CD8-positive, alpha-beta memory T cell (primary cell): ENCODE data around the gene ANK3. TPM values are rescaled to one million over a fixed set of nuclear protein-coding genes. Genes with fewer than 3 reads are reported as not detected.

Source experiments
- CTCF ChIA-PET: fragments of 350-600 bp; sonication (Branson Sonifier 250); formaldehyde crosslinking; loops from one replicate; lab custom pipeline; 2021; ENCODE audit warnings: antibody characterized with exemption; lab: Charles Lee
- POLR2A ChIA-PET: fragments of 350-600 bp; sonication (Branson Sonifier 250); formaldehyde crosslinking; loops from one replicate; lab custom pipeline; 2021; ENCODE audit warnings: antibody characterized with exemption; lab: Charles Lee
- DNase-seq, 5 donors: peaks; one replicate each; pipeline versions ENCODE4 v3.0.0 to v3.0.0-alpha.2; 2020 to 2022; ENCODE audit warnings: mixed read lengths in 1 of 5
- H3K27ac ChIP-seq: one replicate; pipeline ENCODE4 v1.7.0; 2013; ENCODE audit warnings: low read depth, mild to moderate bottlenecking, low read length, moderate library complexity
- H3K27me3 ChIP-seq: 2 replicates; pipeline ENCODE4 v1.7.0; 2013; ENCODE audit warnings: low read length, mild to moderate bottlenecking; ENCODE audit not compliant: insufficient read depth, poor library complexity, severe bottlenecking
- H3K36me3 ChIP-seq: 2 replicates; pipeline ENCODE4 v1.7.0; 2013; ENCODE audit warnings: mild to moderate bottlenecking, low read length, moderate library complexity; ENCODE audit not compliant: insufficient read depth
- H3K4me1 ChIP-seq: 2 replicates; pipeline ENCODE4 v1.7.0; 2013; ENCODE audit warnings: mild to moderate bottlenecking, low read length, moderate library complexity; ENCODE audit not compliant: insufficient read depth
- H3K4me3 ChIP-seq: 2 replicates; pipeline ENCODE4 v1.7.0; 2013; ENCODE audit warnings: mild to moderate bottlenecking, low read length
- H3K9me3 ChIP-seq: 2 replicates; pipeline ENCODE4 v1.7.0; 2013; ENCODE audit warnings: mild to moderate bottlenecking, low read length
- H3K27ac Mint-ChIP-seq, 8 donors: one replicate each; pipeline ENCODE4 v1.8.0; 2020 to 2021; ENCODE audit warnings: mixed read lengths in 8 of 8, mild to moderate bottlenecking in 6 of 8, inconsistent platforms in 3 of 8, moderate library complexity in 3 of 8
- H3K27me3 Mint-ChIP-seq, 2 donors: one replicate each; pipeline ENCODE4 v1.8.0; 2020 to 2021; ENCODE audit warnings: mixed read lengths in 2 of 2, mild to moderate bottlenecking in 1 of 2, moderate library complexity in 1 of 2
- H3K36me3 Mint-ChIP-seq, 3 donors: one replicate each; pipeline ENCODE4 v1.8.0; 2020 to 2021; ENCODE audit warnings: mixed read lengths in 3 of 3, inconsistent platforms in 1 of 3, mild to moderate bottlenecking in 1 of 3
- H3K4me1 Mint-ChIP-seq, 3 donors: one replicate each; pipeline ENCODE4 v1.8.0; 2020 to 2021; ENCODE audit warnings: mixed read lengths in 3 of 3, inconsistent platforms in 1 of 3, mild to moderate bottlenecking in 1 of 3
- H3K4me3 Mint-ChIP-seq, 7 donors: one replicate each; pipeline ENCODE4 v1.8.0; 2020 to 2021; ENCODE audit warnings: mixed read lengths in 7 of 7, mild to moderate bottlenecking in 6 of 7, moderate library complexity in 4 of 7, inconsistent platforms in 2 of 7
- H3K9me3 Mint-ChIP-seq, 5 donors: one replicate each; pipeline ENCODE4 v1.8.0; 2020 to 2022; ENCODE audit warnings: mixed read lengths in 5 of 5, mild to moderate bottlenecking in 3 of 5, moderate library complexity in 2 of 5, inconsistent platforms in 1 of 5
- polyA plus RNA-seq: library from polyadenylated mRNA; unstranded; fragments of 300-500 nt; fragmentation: Illumina TruSeq; gene quantifications from one replicate; pipeline ENCODE4 v1.2.3, GENCODE V29; 2021
- total RNA-seq, 2 experiments: library from RNA; stranded (reverse); gene quantifications; one replicate each; pipeline ENCODE4 v1.2.3, GENCODE V29; 2021

Gene ANK3
- total and polyA plus RNA-seq, 3 experiments from 2014 or later = 10.2 to 12.8 (median 11.8) TPM

- POLR2A ChIA-PET = no interaction called here
Measured at GRCh38 chr10:60212195-60212594, 177.5 kb downstream of the ANK3 start.

GRCh38 chr10:60209874-60210570 is 179.7 kb downstream of the ANK3 start:
- ChIA-PET POLR2A (no interaction called here), CTCF (no interaction called here)
- no peak overlapping the region for H3K4me3 Mint-ChIP-seq

More at GRCh38 chr10:60212195-60212594, 177.5 kb downstream of the ANK3 start:
- DNase-seq = no peak
- Mint-ChIP-seq H3K4me1 (peaks cover 5 to 44% (median 8%) of the 10 kb centered on the region in 3 donors), H3K27me3 (peaks cover 1 to 14% of the 10 kb centered on the region in 2 donors), H3K36me3 (peaks cover 1 to 13% (median 10%) of the 10 kb centered on the region in 3 donors), H3K4me3 (no peak overlapping the region), H3K9me3 (peaks cover 0 to 7% (median 5%) of the 10 kb centered on the region in 5 donors), H3K27ac (no peak overlapping the region)
- CTCF ChIA-PET = no interaction called here
- H3K9me3 ChIP-seq = no peaks in the 10 kb centered on the region
- no peak overlapping the region for H3K27ac ChIP-seq
- H3K4me1 ChIP-seq = peaks cover 13% of the 10 kb centered on the region
- H3K27me3 ChIP-seq = no peaks in the 10 kb centered on the region
- H3K4me3 ChIP-seq = no peak overlapping the region
- peaks cover 3% of the 10 kb centered on the region for H3K36me3 ChIP-seq

DNA sequence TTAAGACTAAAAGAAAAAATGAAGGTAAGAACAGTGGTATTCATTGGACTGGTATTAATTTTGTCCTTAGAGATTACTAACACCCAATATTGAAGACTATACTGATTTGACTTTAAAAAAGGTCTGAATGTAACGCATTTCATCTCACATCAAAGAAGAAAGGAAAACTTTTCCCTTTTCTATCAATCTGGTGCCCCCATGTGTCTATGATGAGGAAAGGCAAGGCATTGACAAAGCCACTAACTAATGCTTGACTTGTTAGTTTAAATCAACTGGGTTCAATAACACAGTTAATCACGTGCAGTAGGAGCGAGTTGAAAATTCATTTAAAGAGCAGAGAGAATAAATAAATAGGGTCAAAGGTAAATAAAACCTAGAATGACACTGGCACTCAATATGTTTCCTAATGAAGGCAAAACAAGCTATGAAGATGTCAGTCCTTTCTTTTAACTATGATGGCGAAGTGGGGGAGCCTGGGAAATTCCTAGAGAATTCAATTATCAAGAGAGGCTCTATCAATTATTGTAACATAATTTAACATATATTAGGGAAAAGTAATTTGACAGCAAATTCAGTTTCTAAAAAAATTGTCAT is 180.9 kb downstream of the ANK3 start:
- no peak for DNase-seq
- POLR2A ChIA-PET = no interaction called here

More at GRCh38 chr10:60209874-60210570, 179.7 kb downstream of the ANK3 start:
- Histone ChIP-seq H3K9me3 (no peaks in the 10 kb centered on the region), H3K4me1 (peaks cover 13% of the 10 kb centered on the region), H3K36me3 (peaks cover 3% of the 10 kb centered on the region), H3K27me3 (no peaks in the 10 kb centered on the region), H3K4me3 (no peak overlapping the region), H3K27ac (no peak overlapping the region)
- Mint-ChIP-seq H3K9me3 (peaks cover 0 to 7% (median 5%) of the 10 kb centered on the region in 5 donors), H3K36me3 (peaks cover 1 to 15% (median 10%) of the 10 kb centered on the region in 3 donors), H3K27ac (peak overlapping the region in 5 of 8 donors; percentile 4 to 56 (median 20)), H3K4me1 (peaks cover 5 to 28% (median 8%) of the 10 kb centered on the region in 3 donors), H3K27me3 (peaks cover 0 to 11% of the 10 kb centered on the region in 2 donors)
- no peak for DNase-seq

DNA sequence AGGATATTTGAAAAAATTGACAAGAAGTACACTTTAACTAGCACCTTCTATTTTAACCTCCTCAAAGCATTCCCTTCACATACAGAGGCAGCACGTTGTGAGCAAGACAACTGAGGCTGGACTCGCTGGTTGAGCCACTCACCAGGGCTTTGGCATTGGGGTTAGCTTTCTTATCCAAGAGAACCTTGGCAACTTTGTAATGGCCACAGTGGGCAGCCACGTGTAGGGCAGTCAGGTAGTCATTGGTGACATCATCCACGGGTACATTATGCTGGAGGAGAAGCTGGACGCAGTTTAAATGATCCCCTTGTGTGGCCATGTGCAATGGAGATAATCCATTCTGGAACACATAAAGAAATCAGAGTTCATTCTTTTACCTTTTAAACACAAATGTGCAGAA is 181.8 kb downstream of the ANK3 start:
- peaks cover 0 to 7% (median 3%) of the 10 kb centered on the region in 5 donors for H3K9me3 Mint-ChIP-seq
- CTCF ChIA-PET = no interaction called here

More for the DNA sequence above, 180.9 kb downstream of the ANK3 start:
- Mint-ChIP-seq H3K36me3 (peaks cover 1 to 17% (median 10%) of the 10 kb centered on the region in 3 donors), H3K9me3 (peaks cover 0 to 7% (median 3%) of the 10 kb centered on the region in 5 donors), H3K27ac (no peak overlapping the region), H3K4me3 (no peak overlapping the region), H3K4me1 (peaks cover 5 to 24% (median 8%) of the 10 kb centered on the region in 3 donors), H3K27me3 (peaks cover 0 to 16% of the 10 kb centered on the region in 2 donors)
- Histone ChIP-seq H3K27ac (no peak overlapping the region), H3K9me3 (no peaks in the 10 kb centered on the region), H3K27me3 (no peaks in the 10 kb centered on the region), H3K4me3 (no peak overlapping the region), H3K36me3 (peaks cover 3% of the 10 kb centered on the region), H3K4me1 (peaks cover 13% of the 10 kb centered on the region)
- CTCF ChIA-PET = no interaction called here

DNA sequence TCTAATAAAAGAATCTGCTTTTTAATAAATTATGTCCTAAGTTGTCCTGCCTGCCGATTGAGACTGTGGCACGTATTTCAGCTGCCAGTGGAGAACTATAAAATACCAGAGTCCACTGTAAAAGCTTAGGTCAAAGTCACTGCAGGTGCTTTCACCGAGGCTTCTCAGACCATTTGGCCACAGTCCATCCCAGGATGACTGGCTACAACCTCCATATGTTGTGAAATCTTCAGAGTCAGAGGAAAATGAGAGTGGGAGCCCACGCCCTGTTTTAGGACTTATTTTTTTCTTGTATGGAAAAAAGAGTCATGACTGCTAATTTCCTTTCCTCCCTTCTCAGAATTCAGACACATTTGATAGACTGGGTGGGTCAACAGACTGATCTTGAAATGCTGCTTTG is 182.9 kb downstream of the ANK3 start:
- Histone ChIP-seq H3K27me3 (no peaks in the 10 kb centered on the region), H3K9me3 (no peaks in the 10 kb centered on the region), H3K36me3 (peaks cover 3% of the 10 kb centered on the region), H3K4me3 (no peak overlapping the region), H3K4me1 (peaks cover 13% of the 10 kb centered on the region), H3K27ac (no peak overlapping the region)
- CTCF ChIA-PET = no interaction called here
- no peak for DNase-seq
- Mint-ChIP-seq H3K27ac (peak overlapping the region in 1 of 8 donors; percentile 41), H3K9me3 (peaks cover 0 to 3% (median 0%) of the 10 kb centered on the region in 5 donors), H3K4me1 (peaks cover 5 to 19% (median 8%) of the 10 kb centered on the region in 3 donors), H3K27me3 (peaks cover 0 to 16% of the 10 kb centered on the region in 2 donors), H3K4me3 (no peak overlapping the region), H3K36me3 (peaks cover 0 to 11% (median 0%) of the 10 kb centered on the region in 3 donors)
- POLR2A ChIA-PET = no interaction called here

More for the DNA sequence above, 181.8 kb downstream of the ANK3 start:
- Histone ChIP-seq H3K36me3 (peaks cover 3% of the 10 kb centered on the region), H3K27me3 (no peaks in the 10 kb centered on the region), H3K4me3 (no peak overlapping the region), H3K9me3 (no peaks in the 10 kb centered on the region), H3K27ac (no peak overlapping the region), H3K4me1 (peaks cover 13% of the 10 kb centered on the region)
- peaks cover 1 to 16% (median 6%) of the 10 kb centered on the region in 3 donors for H3K36me3 Mint-ChIP-seq
- DNase-seq = no peak
- peaks cover 0 to 16% of the 10 kb centered on the region in 2 donors for H3K27me3 Mint-ChIP-seq
- POLR2A ChIA-PET = no interaction called here
- no peak overlapping the region for H3K4me3 Mint-ChIP-seq
- H3K4me1 Mint-ChIP-seq = peaks cover 5 to 24% (median 8%) of the 10 kb centered on the region in 3 donors
- H3K27ac Mint-ChIP-seq = peak overlapping the region in 1 of 8 donors; percentile 11

- peaks cover 5 to 9% (median 5%) of the 10 kb centered on the region in 3 donors for H3K4me1 Mint-ChIP-seq
- no peak overlapping the region for H3K27ac ChIP-seq
- no peaks in the 10 kb centered on the region for H3K9me3 Mint-ChIP-seq
- H3K27me3 ChIP-seq = no peaks in the 10 kb centered on the region
- H3K27ac Mint-ChIP-seq = no peak overlapping the region
- DNase-seq = no peak
- H3K4me3 ChIP-seq = no peak overlapping the region
- peaks cover 0 to 16% of the 10 kb centered on the region in 2 donors for H3K27me3 Mint-ChIP-seq
- POLR2A ChIA-PET = no interaction called here
- H3K4me1 ChIP-seq = peaks cover 5% of the 10 kb centered on the region
- peaks cover 3% of the 10 kb centered on the region for H3K36me3 ChIP-seq
- no peak overlapping the region for H3K4me3 Mint-ChIP-seq
- peaks cover 0 to 5% (median 0%) of the 10 kb centered on the region in 3 donors for H3K36me3 Mint-ChIP-seq
- CTCF ChIA-PET = no interaction called here
- no peaks in the 10 kb centered on the region for H3K9me3 ChIP-seq
Measured at GRCh38 chr10:60205741-60206140, 183.9 kb downstream of the ANK3 start.

GRCh38 chr10:60203993-60204618 is 185.6 kb downstream of the ANK3 start:
- ChIA-PET POLR2A (no interaction called here), CTCF (interaction anchor here (1.8 kb wide), 1 partner anchor 9 kb away, joined by 4 read pairs; no protein-coding TSS in a partner anchor)
- Histone ChIP-seq H3K27me3 (no peaks in the 10 kb centered on the region), H3K36me3 (peaks cover 3% of the 10 kb centered on the region), H3K4me1 (no peaks in the 10 kb centered on the region), H3K4me3 (no peak overlapping the region), H3K27ac (no peak overlapping the region), H3K9me3 (no peaks in the 10 kb centered on the region)
- Mint-ChIP-seq H3K4me3 (no peak overlapping the region), H3K27me3 (peaks cover 0 to 8% of the 10 kb centered on the region in 2 donors), H3K4me1 (no peaks in the 10 kb centered on the region), H3K9me3 (no peaks in the 10 kb centered on the region), H3K27ac (no peak overlapping the region), H3K36me3 (peaks cover 0 to 7% (median 0%) of the 10 kb centered on the region in 3 donors)
- DNase-seq = no peak
